IMR-90 (cell line): ENCODE measurements around the gene MED17. TPM values are rescaled to one million over a fixed set of nuclear protein-coding genes. Genes with fewer than 3 reads are reported as not detected.

ENCODE experiments used
- ATAC-seq: fragments of 200-7000 bp; cut with Tn5 transposase; 2 replicates; pipeline ENCODE4 v1.9.1; 2020; ENCODE audit warnings: low read depth, mild to moderate bottlenecking, moderate library complexity
- BruUV-seq: library from RNA; stranded (reverse); fragments of 400-500 nt; replicated peaks from 2 replicates; lab custom pipeline; 2021; lab: Mats Ljungman, UMichigan
- CTCF ChIA-PET: fragments of 300-600 bp; formaldehyde crosslinking; extraction: SDS; loops from one replicate; lab custom pipeline; 2021; ENCODE audit warnings: antibody characterized with exemption; lab: Yijun Ruan, JAX
- POLR2A ChIA-PET: fragments of 300-600 bp; sonication (Branson Sonifier 250); formaldehyde crosslinking; loops from one replicate; lab custom pipeline; 2022; ENCODE audit warnings: antibody characterized with exemption; ENCODE audit not compliant: unreplicated experiment; lab: Charles Lee
- DNase-seq: peaks from one replicate; pipeline ENCODE4 v3.0.0; 2013
- H2AFZ ChIP-seq: replicated peaks from 2 replicates; pipeline ENCODE3; 2013; ENCODE audit warnings: low read length, mild to moderate bottlenecking; ENCODE audit not compliant: poor library complexity
- H2AK5ac ChIP-seq: 2 replicates; pipeline ENCODE4 v1.6.1; 2013; ENCODE audit warnings: low read depth, low read length, inconsistent platforms
- H2AK9ac ChIP-seq: replicated peaks from 2 replicates; pipeline ENCODE3; 2013; ENCODE audit warnings: mild to moderate bottlenecking, low read depth, low read length, moderate library complexity; ENCODE audit not compliant: poor library complexity
- H2BK120ac ChIP-seq: 2 replicates; pipeline ENCODE4 v1.6.1; 2013; ENCODE audit warnings: low read depth, low read length, inconsistent platforms
- H2BK15ac ChIP-seq: 3 replicates; pipeline ENCODE4 v1.6.1; 2013; ENCODE audit warnings: low read depth, low read length, inconsistent platforms
- H2BK20ac ChIP-seq: 2 replicates; pipeline ENCODE4 v1.6.1; 2013; ENCODE audit warnings: low read depth, mild to moderate bottlenecking, inconsistent platforms, low read length, moderate library complexity
- H2BK5ac ChIP-seq: 2 replicates; pipeline ENCODE4 v1.6.1; 2013; ENCODE audit warnings: mild to moderate bottlenecking, low read depth, low read length, inconsistent platforms; ENCODE audit not compliant: poor library complexity, severe bottlenecking
- H3K14ac ChIP-seq: replicated peaks from 2 replicates; pipeline ENCODE4 v1.6.1; 2013; ENCODE audit warnings: low read depth, low read length, inconsistent platforms
- H3K18ac ChIP-seq: 2 replicates; pipeline ENCODE4 v1.6.1; 2013; ENCODE audit warnings: low read depth, low read length, control low read depth
- H3K23ac ChIP-seq: 2 replicates; pipeline ENCODE4 v1.6.1; 2013; ENCODE audit warnings: low read depth, low read length, inconsistent platforms
- H3K27ac ChIP-seq: 2 replicates; pipeline ENCODE4 v1.5.1; 2013; ENCODE audit warnings: mild to moderate bottlenecking, control low read depth, low read length; ENCODE audit not compliant: insufficient read depth
- H3K27me3 ChIP-seq: 2 replicates; pipeline ENCODE4 v1.6.1; 2013; ENCODE audit warnings: low read length; ENCODE audit not compliant: control insufficient read depth, insufficient read depth
- H3K36me3 ChIP-seq: 2 replicates; pipeline ENCODE4 v1.6.1; 2013; ENCODE audit warnings: low read length, mixed read lengths; ENCODE audit not compliant: control insufficient read depth, insufficient read depth
- H3K4ac ChIP-seq: 2 replicates; pipeline ENCODE4 v1.6.1; 2013; ENCODE audit warnings: low read depth, low read length, inconsistent platforms
- H3K4me1 ChIP-seq: 2 replicates; pipeline ENCODE4 v1.6.1; 2013; ENCODE audit warnings: low read length, mixed read lengths; ENCODE audit not compliant: control insufficient read depth, insufficient read depth
- H3K4me2 ChIP-seq: 2 replicates; pipeline ENCODE4 v1.6.1; 2013; ENCODE audit warnings: low read depth, mild to moderate bottlenecking, control low read depth, low read length, moderate library complexity
- H3K4me3 ChIP-seq: 2 replicates; pipeline ENCODE4 v1.5.1; 2013; ENCODE audit warnings: low read depth, mild to moderate bottlenecking, control low read depth, low read length, moderate library complexity; ENCODE audit not compliant: insufficient read depth
- H3K56ac ChIP-seq: 2 replicates; pipeline ENCODE4 v1.6.1; 2013; ENCODE audit warnings: low read length, inconsistent platforms; ENCODE audit not compliant: insufficient read depth; ENCODE audit errors: extremely low read depth
- H3K79me1 ChIP-seq, 2 experiments: 2 replicates each; pipeline ENCODE4 v1.6.1; 2013; ENCODE audit warnings: low read length in 2 of 2, inconsistent platforms in 1 of 2, low read depth in 1 of 2
- H3K9ac ChIP-seq: 2 replicates; pipeline ENCODE4 v1.6.1; 2013; ENCODE audit warnings: low read depth, low read length, control low read depth
- H3K9me1 ChIP-seq: 2 replicates; pipeline ENCODE4 v1.6.1; 2013; ENCODE audit warnings: low read length, inconsistent platforms; ENCODE audit not compliant: insufficient read depth
- H3K9me3 ChIP-seq: 2 replicates; pipeline ENCODE4 v1.6.1; 2013; ENCODE audit warnings: low read length; ENCODE audit not compliant: control insufficient read depth, insufficient read depth
- H4K20me1 ChIP-seq: 2 replicates; pipeline ENCODE4 v1.6.1; 2013; ENCODE audit warnings: low read length, inconsistent platforms; ENCODE audit not compliant: insufficient read depth
- H4K5ac ChIP-seq: 2 replicates; pipeline ENCODE4 v1.6.1; 2013; ENCODE audit warnings: mild to moderate bottlenecking, low read depth, low read length, control low read depth
- H4K8ac ChIP-seq, 2 experiments: 2 replicates each; pipeline ENCODE4 v1.6.1; 2013; ENCODE audit warnings: low read depth in 2 of 2, low read length in 2 of 2, control low read depth in 1 of 2, inconsistent platforms in 1 of 2
- H4K91ac ChIP-seq: 2 replicates; pipeline ENCODE4 v1.6.1; 2013; ENCODE audit warnings: low read depth, low read length, inconsistent platforms; ENCODE audit not compliant: insufficient read depth
- BHLHE40 ChIP-seq: fragments of 150-350 bp; IDR thresholded peaks from 2 replicates; pipeline ENCODE4 v1.6.1; 2016; ENCODE audit warnings: mild to moderate bottlenecking, low read depth, low read length
- CEBPB ChIP-seq: IDR thresholded peaks from 2 replicates; pipeline ENCODE4 v1.6.1; 2012; ENCODE audit warnings: low read depth, low read length, improper control_type of control experiment
- CHD1 ChIP-seq: IDR thresholded peaks from 2 replicates; pipeline ENCODE4 v1.6.1; 2012; ENCODE audit warnings: low read depth, low read length, improper control_type of control experiment
- CTCF ChIP-seq: conservative IDR thresholded peaks from 2 replicates; pipeline ENCODE4 v1.5.1; 2012; ENCODE audit warnings: mild to moderate bottlenecking, low read depth, low read length, improper control_type of control experiment
- ELK1 ChIP-seq: fragments of 150-350 bp; IDR thresholded peaks from 2 replicates; pipeline ENCODE4 v1.6.1; 2016; ENCODE audit warnings: low read depth, mild to moderate bottlenecking, low read length, moderate library complexity, borderline replicate concordance
- FOS ChIP-seq: fragments of 150-350 bp; IDR thresholded peaks from 2 replicates; pipeline ENCODE4 v1.6.1; 2016; ENCODE audit warnings: low read depth, low read length
- MAFK ChIP-seq: IDR thresholded peaks from 2 replicates; pipeline ENCODE4 v1.6.1; 2012; ENCODE audit warnings: low read depth, low read length, improper control_type of control experiment
- MAZ ChIP-seq: IDR thresholded peaks from 2 replicates; pipeline ENCODE4 v1.6.1; 2012; ENCODE audit warnings: low read depth, mild to moderate bottlenecking, low read length, improper control_type of control experiment, moderate library complexity, borderline replicate concordance
- MXI1 ChIP-seq: IDR thresholded peaks from 2 replicates; pipeline ENCODE4 v1.6.1; 2012; ENCODE audit warnings: low read depth, mild to moderate bottlenecking, low read length, moderate library complexity, borderline replicate concordance
- NFE2L2 ChIP-seq: fragments of 150-350 bp; IDR thresholded peaks from 2 replicates; pipeline ENCODE4 v1.6.1; 2016; ENCODE audit warnings: low read depth, mild to moderate bottlenecking, low read length
- POLR2A ChIP-seq: IDR thresholded peaks from 2 replicates; pipeline ENCODE4 v1.6.1; 2012; ENCODE audit warnings: mild to moderate bottlenecking, low read depth, low read length
- RAD21 ChIP-seq: IDR thresholded peaks from 2 replicates; pipeline ENCODE4 v1.6.1; 2012; ENCODE audit warnings: low read length, improper control_type of control experiment
- RCOR1 ChIP-seq: IDR thresholded peaks from 2 replicates; pipeline ENCODE4 v1.6.1; 2012; ENCODE audit warnings: mild to moderate bottlenecking, low read length, improper control_type of control experiment; ENCODE audit not compliant: insufficient replicate concordance
- RFX5 ChIP-seq: IDR thresholded peaks from 2 replicates; pipeline ENCODE4 v1.8.0; 2012; ENCODE audit warnings: low read depth, mild to moderate bottlenecking, low read length, moderate library complexity
- SMC3 ChIP-seq: fragments of 150-350 bp; IDR thresholded peaks from 2 replicates; pipeline ENCODE4 v1.6.1; 2016; ENCODE audit warnings: low read depth, mild to moderate bottlenecking, antibody characterized with exemption, low read length, moderate library complexity
- USF2 ChIP-seq: fragments of 150-350 bp; IDR thresholded peaks from 2 replicates; pipeline ENCODE4 v1.6.1; 2017; ENCODE audit warnings: mild to moderate bottlenecking, antibody characterized with exemption, low read length, low read depth
- WGBS, 2 experiments: methylation state at CpG; one replicate each; pipeline versions ENCODE4 v1.1.5 to v1.1.7; 2013; ENCODE audit warnings: missing lambda C conversion rate in 2 of 2; ENCODE audit not compliant: insufficient read length in 1 of 2; ENCODE audit errors: extremely low coverage in 2 of 2; 5-methylcytosine and 5-hydroxymethylcytosine counted together
- dilution Hi-C: fragments of 300-500 bp; cut with HindIII; formaldehyde crosslinking; loops from one replicate; pipeline ENCODE4 v1.14.3; 2018; ENCODE audit warnings: low sequenced_read_pairs; ENCODE audit not compliant: unreplicated experiment
- in situ Hi-C: fragments of 300-500 bp; cut with MboI; formaldehyde crosslinking; loops from 3 replicates; pipeline ENCODE4 v1.14.3; 2019; ENCODE audit warnings: low sequenced_read_pairs, inconsistent platforms, mixed read lengths
- intact Hi-C: fragments of 100-400 bp; cut with micrococcal nuclease; formaldehyde crosslinking; loops from 2 replicates; pipeline ENCODE4 v1.10.0; 2022
- polyA plus RNA-seq, 3 experiments: library from polyadenylated mRNA; depleted of rRNA; stranded (reverse); fragments of >200 nt; gene quantifications; 2 replicates each; pipeline ENCODE4 v1.2.3, GENCODE V29; 2012; ENCODE audit warnings: low replicate concordance in 1 of 3
- total RNA-seq: library from RNA; depleted of rRNA; stranded (reverse); fragments of >200 nt; gene quantifications from 2 replicates; pipeline ENCODE4 v1.2.3, GENCODE V29; 2012

Gene MED17
- total and polyA plus RNA-seq, 2 of the 4 experiments (the other 2 are of a cell fraction), result 20.0 to 23.3 TPM

GRCh38 chr11:93820847-93821246 is 36.8 kb downstream of the MED17 start:
- intact Hi-C loops (no loop called here), dilution Hi-C loops (no loop called here)
- 80% methylated on average over 8 of the region's 14 CpGs; no CpG with 5 or more reads in 1 of the 2 experiments for WGBS, 2 experiments

More at GRCh38 chr11:93820847-93821246, 36.8 kb downstream of the MED17 start:
- H4K5ac ChIP-seq, result no peak overlapping the region
- no peak overlapping the region for H3K4me2 ChIP-seq
- H3K27ac ChIP-seq, result no peak overlapping the region
- POLR2A ChIA-PET, result no interaction called here
- H3K9ac ChIP-seq, result no peak overlapping the region
- H3K14ac ChIP-seq, result no peak overlapping the region
- TF ChIP-seq BHLHE40, result no peak
- TF ChIP-seq ELK1, result no peak
- no peak for TF ChIP-seq POLR2A
- no peak for TF ChIP-seq CHD1
- TF ChIP-seq USF2, result no peak
- no peak for TF ChIP-seq FOS
- TF ChIP-seq NFE2L2, result no peak
- no peak for TF ChIP-seq CEBPB
- TF ChIP-seq MAZ, result no peak
- TF ChIP-seq SMC3, result no peak
- TF ChIP-seq RAD21, result no peak
- no peak for TF ChIP-seq RCOR1
- no peak for TF ChIP-seq MAFK
- TF ChIP-seq MXI1, result no peak
- no peak for TF ChIP-seq RFX5
- no peak for TF ChIP-seq CTCF
- BruUV-seq, result no TSS peak
- H2AK9ac ChIP-seq, result no peak overlapping the region
- CTCF ChIA-PET, result no interaction called here
- no peak overlapping the region for H3K18ac ChIP-seq
- ATAC-seq (no peak), DNase-seq (no peak)
- no peak overlapping the region for H2AFZ ChIP-seq
- no peaks in the 10 kb centered on the region for H3K9me1 ChIP-seq
- in situ Hi-C loops, result no loop called here
- H4K20me1 ChIP-seq, result no peaks in the 10 kb centered on the region
- no peak overlapping the region for H3K56ac ChIP-seq
- H2BK15ac ChIP-seq, result no peak overlapping the region
- H3K79me1 ChIP-seq, result no peaks in the 10 kb centered on the region
- H4K8ac ChIP-seq, result no peak overlapping the region
- no peak overlapping the region for H3K4me3 ChIP-seq
- no peaks in the 10 kb centered on the region for H3K27me3 ChIP-seq
- no peak overlapping the region for H2BK5ac ChIP-seq
- H2AK5ac ChIP-seq, result no peak overlapping the region
- peaks cover 3% of the 10 kb centered on the region for H3K36me3 ChIP-seq
- no peak overlapping the region for H2BK120ac ChIP-seq
- H3K9me3 ChIP-seq, result no peaks in the 10 kb centered on the region
- H4K91ac ChIP-seq, result no peak overlapping the region
- H3K4ac ChIP-seq, result no peak overlapping the region
- no peak overlapping the region for H3K23ac ChIP-seq
- H2BK20ac ChIP-seq, result no peak overlapping the region
- H3K4me1 ChIP-seq, result no peaks in the 10 kb centered on the region
